HG03558 (cell line): ENCODE measurements around the gene HSD3B1.
"Not testable (repeated sequence)": the region's sequence is repeated elsewhere in the genome, so short reads cannot be mapped to it uniquely, and the experiment has no call there.

Source experiments
- ATAC-seq: cut with Tn5 transposase; IDR thresholded peaks from one replicate; pipeline ENCODE4 v1.9.1; 2021; ENCODE audit warnings: moderate number of reproducible peaks; ENCODE audit not compliant: unreplicated experiment; ENCODE audit errors: extremely low read depth

Gene HSD3B1

DNA sequence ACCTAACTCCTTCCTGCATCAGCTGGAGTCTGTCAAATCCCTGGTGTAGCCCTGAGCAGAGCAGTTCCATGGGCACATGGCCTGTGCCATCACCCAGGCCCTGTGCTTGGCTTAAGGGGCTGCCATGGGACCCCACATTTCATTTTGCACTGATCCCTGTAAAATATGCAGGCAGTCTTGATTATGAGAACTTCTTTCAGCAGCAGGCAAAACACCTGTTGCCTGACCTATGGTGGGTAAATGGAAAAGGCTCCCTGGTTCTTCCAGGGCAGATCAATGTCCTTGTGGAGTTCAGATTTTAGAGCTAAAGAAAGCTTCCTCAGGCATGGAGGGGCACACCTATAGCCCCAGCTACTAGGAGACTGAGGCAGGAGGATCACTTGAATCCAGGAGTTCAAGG is 44.2 kb downstream of the HSD3B1 start:
- no peak for ATAC-seq

DNA sequence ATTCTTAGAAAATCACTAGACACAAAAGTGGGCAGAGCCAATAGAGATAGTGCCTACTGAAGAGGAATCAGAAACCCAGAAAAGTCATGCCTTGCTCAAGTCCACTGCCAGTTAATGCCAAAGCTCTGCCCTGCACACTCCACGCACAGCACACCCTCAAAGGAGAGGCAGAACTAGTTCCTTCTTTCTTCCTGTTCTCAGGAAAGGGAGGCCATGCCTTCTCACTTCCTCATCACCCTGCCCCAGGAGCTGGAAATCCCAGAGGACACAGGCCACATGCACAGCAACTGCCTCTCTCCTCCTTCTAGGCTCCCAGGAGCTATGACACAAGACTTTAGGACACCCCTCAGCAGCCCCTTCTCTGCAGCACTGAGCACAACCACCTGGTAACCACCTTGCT is 45.6 kb downstream of the HSD3B1 start:
- not testable (repeated sequence) for ATAC-seq

DNA sequence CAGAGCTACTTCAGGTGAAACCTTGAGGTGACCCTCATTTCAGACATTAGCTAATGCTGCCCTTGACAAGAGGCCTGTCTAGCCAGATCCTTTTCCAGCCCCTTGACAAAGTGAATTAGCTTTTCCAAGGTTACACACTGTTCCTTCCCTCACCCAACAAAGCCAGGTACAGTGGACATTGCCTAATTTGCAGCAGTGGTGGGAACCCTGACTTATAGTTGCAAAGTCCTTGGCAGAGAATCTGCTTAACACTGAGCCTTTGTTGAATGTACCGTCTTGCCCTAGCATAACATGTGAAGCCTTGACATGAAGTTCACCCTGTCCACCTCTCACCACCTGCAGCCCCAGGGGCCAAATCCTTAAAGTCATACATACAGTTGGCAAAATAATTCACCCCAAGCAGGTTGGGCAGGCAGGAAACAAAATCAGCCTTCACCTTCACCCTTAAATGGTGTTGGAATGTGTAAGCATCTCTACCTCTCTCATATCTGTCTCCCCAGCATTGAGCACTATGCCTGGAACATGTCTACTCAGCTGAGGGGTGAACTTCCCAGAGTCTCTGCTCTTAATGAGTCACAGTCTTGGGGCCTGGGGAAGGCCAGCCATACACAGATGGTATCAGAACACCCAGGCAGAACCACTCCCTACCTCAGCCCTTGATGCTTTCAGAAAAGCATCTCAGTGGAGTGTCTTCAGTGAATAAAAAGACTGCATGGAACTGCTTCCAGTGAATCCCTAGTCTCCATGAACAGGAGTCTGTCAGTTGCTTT is 46.5 kb downstream of the HSD3B1 start:
- not testable (repeated sequence) for ATAC-seq

DNA sequence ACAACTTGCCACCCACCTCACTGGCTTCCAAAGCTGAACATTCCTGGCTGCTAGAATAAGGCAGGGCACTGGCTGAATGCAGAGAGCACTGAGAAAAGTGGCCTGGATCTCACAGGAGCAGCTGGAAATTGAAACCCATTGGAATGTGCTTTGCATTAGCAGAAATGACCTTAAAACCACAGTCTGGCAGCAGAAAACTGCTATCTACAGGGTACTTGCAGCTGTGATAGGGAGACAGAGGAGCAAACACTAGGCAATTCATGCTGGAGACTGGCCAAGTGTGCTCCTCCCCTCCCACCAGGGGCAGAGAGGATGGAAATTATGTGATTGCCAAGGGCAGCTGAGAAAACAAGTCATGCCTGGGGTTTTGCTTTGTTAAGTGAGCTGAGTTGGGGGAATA is 47.2 kb downstream of the HSD3B1 start:
- ATAC-seq: no peak

DNA sequence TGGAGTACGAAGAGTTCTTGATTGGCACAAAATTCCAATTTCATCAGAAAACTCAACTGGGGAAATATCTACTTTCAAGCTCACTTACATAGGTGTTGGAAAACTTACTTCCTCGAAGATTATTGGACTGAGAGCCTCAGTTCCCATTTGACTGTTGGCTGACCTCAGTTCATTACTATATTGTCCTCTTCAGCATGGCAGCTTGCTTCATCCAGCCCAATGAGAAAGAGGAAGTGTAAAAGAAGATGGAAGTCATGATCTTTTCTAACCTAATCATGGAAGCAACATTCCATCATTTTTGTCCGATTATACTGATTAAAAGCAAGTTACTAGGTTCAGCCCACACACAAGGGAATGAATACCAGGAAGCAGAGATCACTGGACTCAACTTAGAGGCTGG is 49.4 kb downstream of the HSD3B1 start:
- no peak for ATAC-seq

DNA sequence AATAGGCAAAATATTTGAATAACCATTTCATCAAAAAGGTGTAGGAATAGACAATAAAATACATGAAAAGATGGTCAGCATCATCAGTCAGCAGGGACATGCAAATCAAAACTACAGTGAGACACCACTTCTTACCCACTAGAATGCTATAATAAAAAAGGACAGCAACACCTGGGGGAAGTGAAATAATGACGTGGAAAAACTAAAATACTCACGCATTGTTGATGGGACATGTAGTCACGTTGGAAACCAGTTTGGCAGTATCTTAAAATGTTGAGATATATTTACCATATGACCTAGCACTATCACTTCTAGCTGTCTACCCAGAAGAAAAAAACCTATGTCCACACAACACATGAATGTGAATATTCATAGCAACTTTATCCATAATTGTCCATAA is 53.4 kb downstream of the HSD3B1 start:
- ATAC-seq: not testable (repeated sequence)

DNA sequence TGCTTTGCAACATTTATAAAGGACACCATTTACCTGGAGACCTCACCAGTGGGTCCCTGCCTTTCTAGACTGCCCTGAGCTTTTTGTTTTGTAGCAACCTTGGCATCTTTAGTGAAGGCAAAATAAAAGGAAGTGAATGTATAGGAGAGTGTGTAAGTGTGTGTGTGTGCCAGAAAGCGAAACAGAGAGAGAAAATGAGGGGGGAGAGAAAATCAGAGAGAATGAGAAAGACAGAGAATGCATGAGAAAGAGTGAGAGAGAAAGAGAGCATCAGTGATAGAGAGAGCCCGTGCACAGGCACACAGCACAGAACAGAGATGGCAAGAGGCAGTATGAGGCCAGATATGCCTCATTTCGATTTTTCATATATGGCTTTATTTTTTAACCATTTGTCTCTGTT is 57.5 kb downstream of the HSD3B1 start:
- ATAC-seq: no peak
